Activated CD4-positive, alpha-beta T cell treated with anti-CD3 and anti-CD28 coated beads, Interleukin-2, amount 50 U/mL, for 1 hour (primary cell): ENCODE measurements around the gene FADS3.

Experiments used
- DNase-seq: peaks from one replicate; pipeline ENCODE4 v3.0.0-alpha.2; 2020

Gene FADS3

GRCh38 chr11:61912991-61913698 is 21.8 kb upstream of the FADS3 start:
- DNase-seq = no peak

GRCh38 chr11:61912530-61912898 is 21.2 kb upstream of the FADS3 start:
- DNase-seq = no peak

- DNase-seq = no peak
Measured at GRCh38 chr11:61911701-61912529, 20.6 kb upstream of the FADS3 start.

- no peak for DNase-seq
Measured at GRCh38 chr11:61911128-61911700, 19.9 kb upstream of the FADS3 start.

- no peak for DNase-seq
Measured at GRCh38 chr11:61910187-61911127, 19.1 kb upstream of the FADS3 start.

GRCh38 chr11:61908730-61909316 is 17.5 kb upstream of the FADS3 start:
- no peak for DNase-seq

- no peak for DNase-seq
Measured at GRCh38 chr11:61907871-61908729, 16.8 kb upstream of the FADS3 start.

- DNase-seq = no peak
Measured at GRCh38 chr11:61907282-61907681, 15.9 kb upstream of the FADS3 start.

GRCh38 chr11:61906522-61906909 is 15.2 kb upstream of the FADS3 start:
- DNase-seq = no peak

- DNase-seq = no peak
Measured at GRCh38 chr11:61905801-61906521, 14.6 kb upstream of the FADS3 start.

- no peak for DNase-seq
Measured at GRCh38 chr11:61905067-61905696, 13.8 kb upstream of the FADS3 start.

- no peak for DNase-seq
Measured at GRCh38 chr11:61904539-61905048, 13.2 kb upstream of the FADS3 start.

- no peak for DNase-seq
Measured at GRCh38 chr11:61903845-61904244, 12.5 kb upstream of the FADS3 start.

GRCh38 chr11:61902313-61902712 is 11.0 kb upstream of the FADS3 start:
- DNase-seq = no peak

- DNase-seq = no peak
Measured at GRCh38 chr11:61901397-61901796, 10.1 kb upstream of the FADS3 start.

GRCh38 chr11:61900251-61900650 is 8.9 kb upstream of the FADS3 start:
- no peak for DNase-seq

GRCh38 chr11:61899146-61899841 is 7.9 kb upstream of the FADS3 start:
- DNase-seq = peak; percentile 95

GRCh38 chr11:61898247-61898582 is 6.9 kb upstream of the FADS3 start:
- DNase-seq = no peak
